NCI-H2107 treated with DMSO at 0.1 percent for 48 hours (cell line): ENCODE results near the gene CYP8B1.
A peak's percentile ranks its signal among the peaks of the same experiment; 100 is the strongest.

Experiments
- DNase-seq: peaks from one replicate; lab custom pipeline; 2025; ENCODE audit not compliant: unreplicated experiment; lab: John Stamatoyannopoulos, UW

CYP8B1 gene

GRCh38 chr3:42853739-42854302, 21.9 kb downstream of the CYP8B1 start:
- DNase-seq = peak; percentile 18

GRCh38 chr3:42853056-42853455, 22.6 kb downstream of the CYP8B1 start:
- no peak for DNase-seq

- DNase-seq = no peak
Measured at GRCh38 chr3:42852441-42852840, 23.2 kb downstream of the CYP8B1 start.

GRCh38 chr3:42851228-42851834, 24.3 kb downstream of the CYP8B1 start:
- DNase-seq = no peak

GRCh38 chr3:42850263-42850662, 25.4 kb downstream of the CYP8B1 start:
- DNase-seq = no peak

- no peak for DNase-seq
Measured at GRCh38 chr3:42849017-42849416, 26.7 kb downstream of the CYP8B1 start.

- DNase-seq = no peak
Measured at GRCh38 chr3:42847731-42848130, 27.9 kb downstream of the CYP8B1 start.

GRCh38 chr3:42846685-42847522, 28.8 kb downstream of the CYP8B1 start:
- DNase-seq = no peak

- DNase-seq = no peak
Measured at GRCh38 chr3:42844815-42845214, 30.9 kb downstream of the CYP8B1 start.

GRCh38 chr3:42844412-42844713, 31.3 kb downstream of the CYP8B1 start:
- DNase-seq = no peak

GRCh38 chr3:42843713-42844411, 31.8 kb downstream of the CYP8B1 start:
- no peak for DNase-seq

GRCh38 chr3:42841332-42841731, 34.3 kb downstream of the CYP8B1 start:
- DNase-seq = no peak

- peak; percentile 5 for DNase-seq
Measured at GRCh38 chr3:42839616-42840015, 36.1 kb downstream of the CYP8B1 start.

- DNase-seq = no peak
Measured at GRCh38 chr3:42838571-42838970, 37.1 kb downstream of the CYP8B1 start.

- no peak for DNase-seq
Measured at GRCh38 chr3:42836150-42837123, 39.2 kb downstream of the CYP8B1 start.

GRCh38 chr3:42831321-42831713, 44.4 kb downstream of the CYP8B1 start:
- peak; percentile 47 for DNase-seq

- peak; percentile 35 for DNase-seq
Measured at GRCh38 chr3:42830437-42831320, 45.0 kb downstream of the CYP8B1 start.

- no peak for DNase-seq
Measured at GRCh38 chr3:42829628-42830436, 45.8 kb downstream of the CYP8B1 start.

GRCh38 chr3:42829083-42829627, 46.5 kb downstream of the CYP8B1 start:
- DNase-seq = no peak
